HG03039 (cell line): ENCODE data around the gene OGDH.

ENCODE experiments used
- ATAC-seq: cut with Tn5 transposase; IDR thresholded peaks from one replicate; pipeline ENCODE4 v1.9.1; 2021; ENCODE audit warnings: mild to moderate bottlenecking, moderate library complexity; ENCODE audit not compliant: unreplicated experiment

The OGDH gene

DNA sequence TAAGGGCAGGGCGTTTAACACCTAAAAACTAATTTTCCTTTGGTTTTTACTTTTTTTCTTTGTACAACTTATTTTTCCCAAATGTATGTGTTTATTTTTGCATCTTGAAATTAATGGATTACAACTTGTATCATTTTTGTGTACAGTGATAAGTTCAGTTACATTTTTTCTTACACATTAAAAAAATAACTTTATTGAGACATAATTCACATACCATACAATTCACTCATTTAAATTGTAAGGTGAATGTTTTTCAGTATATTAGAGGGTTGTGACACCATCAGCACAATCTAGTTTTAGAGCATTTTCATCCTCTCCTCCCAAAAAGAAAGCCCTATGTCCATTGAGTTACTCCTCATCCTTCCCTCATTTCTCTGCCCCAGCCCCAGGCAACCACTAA lies 11.6 kb downstream of the OGDH start:
- no peak for ATAC-seq

DNA sequence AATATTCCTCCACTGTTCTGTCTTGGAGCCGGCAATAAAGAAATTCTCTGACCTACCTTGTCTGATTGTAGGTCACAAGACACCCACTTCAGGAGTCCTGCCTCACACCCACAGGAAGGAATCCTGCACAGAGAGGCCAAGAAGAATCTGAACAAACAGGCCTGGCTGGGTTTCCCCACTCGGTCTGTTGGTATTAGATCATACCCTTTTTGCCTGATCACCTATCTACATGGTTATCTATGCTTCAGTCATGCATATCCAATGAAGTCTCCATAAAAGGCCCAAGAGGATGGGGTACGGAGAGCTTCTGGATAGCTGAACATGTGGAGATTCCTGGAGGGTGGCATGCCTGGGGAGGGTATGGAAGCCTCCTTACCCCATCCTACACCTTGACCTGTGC lies 12.3 kb downstream of the OGDH start:
- ATAC-seq, result no peak

DNA sequence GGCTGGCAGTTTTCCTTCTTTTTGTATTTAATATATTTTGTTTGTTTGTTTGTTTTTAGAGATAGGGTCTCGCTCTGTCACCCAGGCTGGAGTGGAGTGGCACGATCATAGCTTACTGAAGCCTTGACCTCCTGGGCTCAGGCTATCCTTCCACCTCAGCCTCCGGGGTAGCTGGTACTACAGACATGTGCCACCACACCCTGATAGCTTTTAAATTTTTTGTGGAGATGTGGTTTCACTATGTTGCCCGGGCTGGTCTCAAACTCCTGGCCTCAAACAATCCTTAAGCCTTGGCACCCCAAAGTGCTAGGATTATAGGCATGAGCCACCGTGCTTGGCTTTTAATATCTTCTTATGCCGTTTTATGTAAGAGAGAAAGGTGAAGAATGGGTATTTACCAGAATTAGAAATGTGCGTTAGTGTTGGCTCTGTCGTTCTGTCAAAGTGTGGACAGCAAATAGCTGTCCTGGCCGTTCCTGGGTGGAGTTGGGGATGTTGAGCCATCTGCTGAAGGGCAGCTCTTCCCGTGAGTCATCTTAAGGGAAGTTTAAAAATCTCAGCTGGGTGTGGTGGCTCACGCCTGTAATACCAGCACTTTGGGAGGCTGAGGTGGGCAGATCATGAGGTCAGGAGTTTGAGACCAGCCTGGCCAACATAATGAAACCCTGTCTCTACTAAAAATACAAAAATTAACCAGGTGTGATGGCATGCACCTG lies 14.8 kb downstream of the OGDH start:
- ATAC-seq, result no peak

DNA sequence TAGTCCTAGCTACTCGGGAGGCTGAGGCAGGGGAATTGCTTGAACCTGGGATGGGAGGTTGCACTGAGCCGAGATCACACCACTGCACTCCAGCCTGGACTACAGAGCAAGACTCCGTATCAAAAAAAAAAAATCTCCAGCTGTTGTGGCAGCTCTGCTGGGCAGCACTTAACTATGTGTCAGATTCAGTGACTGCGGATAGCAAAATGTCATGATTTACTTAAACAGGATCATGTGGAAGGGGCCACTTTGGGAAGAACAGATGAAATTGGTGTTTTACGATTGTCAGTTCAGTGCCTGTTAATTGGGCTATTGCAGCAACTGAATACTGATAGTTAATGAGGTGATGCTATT lies 15.3 kb downstream of the OGDH start:
- ATAC-seq, result no peak

DNA sequence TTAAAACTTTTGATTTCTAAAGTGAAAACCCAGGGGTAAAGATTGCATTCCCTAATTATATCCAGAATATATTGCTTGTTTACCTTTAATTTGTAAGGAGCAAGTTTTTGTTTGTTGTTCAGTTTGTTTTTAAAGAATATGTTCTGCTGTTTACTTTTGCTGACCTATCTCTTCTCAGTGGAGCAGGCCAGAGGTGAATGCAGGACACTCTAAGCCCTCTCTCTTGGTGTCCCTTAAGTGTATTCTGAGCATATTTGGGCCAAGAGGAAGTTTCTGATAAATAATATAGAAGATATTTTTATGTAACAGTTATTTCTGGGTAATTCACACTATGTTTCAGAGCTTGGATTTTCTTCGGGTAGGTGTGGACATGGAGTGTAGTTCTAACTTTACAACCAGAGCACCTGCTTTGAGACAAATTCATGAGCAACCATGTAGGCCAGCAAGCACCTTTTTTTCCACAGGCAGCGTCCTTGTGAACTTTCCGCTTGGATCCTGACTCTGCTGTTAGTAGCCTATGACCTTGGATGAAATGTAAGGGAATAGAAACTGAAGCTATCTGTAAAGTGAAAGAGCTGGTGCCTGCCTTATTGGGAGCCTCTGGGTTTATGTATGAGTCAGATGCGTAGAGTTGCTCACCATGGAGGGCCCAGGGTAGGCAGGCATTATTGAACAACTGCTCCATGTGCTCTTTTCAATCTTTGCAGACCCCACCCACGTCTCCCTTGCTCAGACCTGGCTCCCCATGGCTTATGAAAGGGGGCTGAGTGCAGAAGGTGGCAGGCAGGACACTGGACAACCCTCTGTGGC lies 16.1 kb downstream of the OGDH start:
- ATAC-seq, result peak; percentile 54

DNA sequence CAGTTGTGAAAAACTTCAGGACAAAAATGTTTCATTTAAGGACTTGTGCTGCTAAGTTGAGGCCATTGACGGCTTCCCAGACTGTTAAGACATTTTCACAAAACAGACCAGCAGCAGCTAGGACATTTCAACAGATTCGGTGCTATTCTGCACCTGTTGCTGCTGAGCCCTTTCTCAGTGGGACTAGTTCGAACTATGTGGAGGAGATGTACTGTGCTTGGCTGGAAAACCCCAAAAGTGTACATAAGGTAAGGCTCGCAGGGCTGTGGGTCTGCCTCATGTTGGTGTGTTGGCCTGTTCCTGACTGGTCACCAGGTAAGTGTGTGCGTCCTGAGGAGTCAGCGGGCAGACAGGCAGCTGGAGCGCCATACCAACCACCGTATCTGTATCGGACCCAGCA lies 17.9 kb downstream of the OGDH start:
- ATAC-seq, result no peak

DNA sequence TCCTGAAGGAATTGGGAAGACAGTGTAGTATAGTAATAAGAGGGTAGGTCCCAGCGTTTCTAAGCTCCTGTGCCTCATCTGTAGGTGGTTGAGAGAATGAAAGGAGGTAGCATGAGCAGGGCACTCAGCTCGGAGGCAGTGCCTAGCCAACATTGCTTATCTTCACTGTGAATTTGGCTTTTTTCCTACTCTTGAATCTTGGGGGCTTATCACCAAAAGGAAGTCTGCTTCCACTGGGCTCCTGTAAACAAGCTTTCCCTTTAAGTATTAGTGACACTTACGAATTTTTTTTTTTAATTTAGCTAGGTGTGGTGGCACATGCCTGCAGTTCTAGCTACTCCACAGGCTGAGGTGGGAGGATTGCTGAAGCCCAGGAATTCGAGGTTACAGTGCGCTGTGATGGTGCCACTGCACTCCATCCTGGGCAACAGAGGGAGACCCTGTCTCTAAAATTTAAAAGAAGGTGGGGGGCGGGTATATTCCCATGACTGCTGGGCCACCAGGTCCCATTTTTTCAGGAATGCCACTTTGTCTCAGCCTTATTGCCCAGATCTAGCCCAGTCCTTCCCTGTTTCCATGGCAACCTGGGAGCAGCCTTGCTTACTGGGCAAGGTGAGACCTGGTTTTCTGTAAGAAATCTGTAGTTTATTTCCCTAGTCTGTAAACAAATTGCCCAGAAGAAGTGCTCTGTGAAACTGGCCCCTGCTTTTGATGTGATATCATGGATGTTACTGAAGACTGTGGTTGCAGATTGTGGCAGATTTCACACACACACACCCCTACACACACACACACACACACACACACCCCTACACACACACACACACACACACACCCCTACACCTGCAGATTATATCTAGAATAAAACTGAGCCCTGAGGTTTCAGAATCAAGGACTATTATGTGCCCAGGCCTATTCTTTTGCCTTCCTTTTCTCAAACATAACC lies 19.4 kb downstream of the OGDH start:
- no peak for ATAC-seq

DNA sequence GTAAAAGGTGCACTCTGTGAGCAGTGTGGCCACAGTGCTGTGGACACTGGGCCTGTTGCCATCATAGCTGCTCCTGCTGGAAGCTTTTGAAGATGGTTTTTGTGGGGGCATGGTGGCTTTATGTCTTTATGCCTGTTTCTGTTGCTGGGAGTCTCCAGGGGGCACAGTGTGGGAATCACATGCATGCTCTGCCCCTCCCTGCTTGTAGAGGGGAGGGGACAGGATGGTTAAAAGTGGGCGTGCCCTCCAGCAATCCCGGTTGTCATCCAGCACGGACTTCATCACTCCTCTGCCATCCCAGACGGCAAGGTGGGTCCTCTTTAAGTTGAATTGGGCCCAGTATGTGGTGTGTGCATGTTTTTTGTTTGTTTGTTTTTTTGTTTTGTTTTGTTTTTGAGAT lies 20.2 kb downstream of the OGDH start:
- no peak for ATAC-seq

DNA sequence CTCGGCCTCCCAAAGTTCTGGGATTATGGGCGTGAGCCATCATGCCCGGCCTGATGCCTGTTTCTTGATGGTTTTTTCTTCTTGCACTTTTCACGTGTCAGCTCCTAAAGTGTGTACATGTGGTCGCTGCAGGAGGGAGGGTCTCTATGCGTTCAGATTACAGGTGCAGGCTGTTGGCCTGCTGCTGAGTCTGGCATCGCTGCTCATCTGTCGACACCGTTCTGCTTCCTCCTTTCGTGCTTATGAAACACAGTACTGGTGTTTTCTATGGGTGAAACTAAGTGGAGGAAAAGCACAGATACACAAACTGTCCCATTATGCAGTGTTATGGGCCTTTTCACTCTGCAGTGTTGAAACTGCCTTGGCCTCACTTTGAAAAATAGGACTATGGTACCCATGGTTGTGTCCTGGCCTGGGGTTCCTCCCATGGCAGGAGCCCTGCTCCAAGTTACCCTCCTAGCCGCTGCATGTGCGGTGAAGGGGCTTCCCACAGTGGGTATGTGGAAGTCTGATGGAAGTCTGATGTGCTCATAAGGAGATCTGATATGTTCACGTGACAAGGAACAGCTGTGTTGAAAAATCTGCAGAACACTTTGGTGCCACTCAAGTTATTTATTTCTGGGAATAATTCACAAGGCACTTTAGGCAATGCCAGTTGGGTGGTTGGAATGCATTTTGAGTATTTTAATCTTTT lies 23.5 kb downstream of the OGDH start:
- no peak for ATAC-seq

DNA sequence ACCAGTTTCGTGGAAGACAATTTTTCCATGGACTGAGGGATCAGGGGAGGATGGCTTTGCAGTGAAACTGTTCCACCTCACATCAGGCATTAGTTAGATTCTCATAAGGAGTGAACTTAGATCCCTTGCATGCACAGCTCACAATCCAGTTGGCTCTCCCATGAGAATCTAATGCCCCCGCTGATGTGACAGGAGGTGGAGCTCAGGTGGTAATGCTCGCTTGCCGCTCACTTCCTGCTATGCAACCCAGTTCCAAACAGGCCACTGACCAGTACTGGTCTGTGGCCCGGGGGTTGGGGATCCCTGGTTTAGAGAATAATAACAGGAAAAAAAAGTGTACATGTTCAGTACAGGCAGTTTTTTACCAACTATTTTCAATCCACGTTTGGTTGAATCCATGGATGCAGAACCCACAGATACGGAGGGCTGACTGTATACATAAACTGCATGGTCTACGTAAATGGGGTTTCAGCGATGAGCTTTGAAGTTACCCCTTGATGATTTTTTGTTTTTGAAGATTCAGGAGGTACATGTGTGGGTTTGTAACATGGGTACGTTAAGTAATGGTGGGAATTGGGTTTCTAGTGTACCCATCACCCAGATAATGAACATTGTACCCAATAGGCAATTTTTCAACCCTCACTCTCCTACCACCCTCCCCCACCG lies 24.5 kb downstream of the OGDH start:
- no peak for ATAC-seq

DNA sequence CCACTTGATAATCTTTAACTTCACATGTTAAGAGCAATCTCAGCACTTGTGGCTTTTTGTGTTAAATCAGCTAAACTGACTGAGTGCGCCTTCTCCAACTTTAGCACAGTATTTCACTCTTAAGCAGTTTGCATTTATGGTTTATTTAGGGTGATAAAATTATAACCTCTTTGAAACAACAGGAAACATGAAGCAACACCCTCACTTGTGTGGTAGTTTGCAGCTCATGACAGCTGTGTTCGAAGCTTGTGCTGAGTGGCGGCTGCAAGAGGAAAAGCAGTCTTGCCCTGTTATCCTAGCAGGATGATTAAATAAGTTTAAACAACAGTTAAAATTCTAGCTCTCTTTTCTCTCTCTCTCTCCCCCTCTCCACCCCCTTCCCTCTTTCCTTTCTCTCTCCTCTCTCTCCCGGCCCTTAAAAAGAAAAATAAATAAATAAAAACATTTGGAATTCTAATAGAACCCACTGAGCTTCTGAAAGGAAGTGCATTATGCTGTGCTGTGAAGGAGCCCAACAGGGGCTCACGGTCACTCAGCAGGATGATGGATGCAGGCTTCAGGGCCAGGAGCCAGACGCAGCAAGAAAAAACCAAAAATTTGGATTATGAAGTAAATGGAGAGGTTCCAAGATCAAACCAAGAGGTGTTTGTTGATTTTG lies 25.2 kb downstream of the OGDH start:
- no peak for ATAC-seq

DNA sequence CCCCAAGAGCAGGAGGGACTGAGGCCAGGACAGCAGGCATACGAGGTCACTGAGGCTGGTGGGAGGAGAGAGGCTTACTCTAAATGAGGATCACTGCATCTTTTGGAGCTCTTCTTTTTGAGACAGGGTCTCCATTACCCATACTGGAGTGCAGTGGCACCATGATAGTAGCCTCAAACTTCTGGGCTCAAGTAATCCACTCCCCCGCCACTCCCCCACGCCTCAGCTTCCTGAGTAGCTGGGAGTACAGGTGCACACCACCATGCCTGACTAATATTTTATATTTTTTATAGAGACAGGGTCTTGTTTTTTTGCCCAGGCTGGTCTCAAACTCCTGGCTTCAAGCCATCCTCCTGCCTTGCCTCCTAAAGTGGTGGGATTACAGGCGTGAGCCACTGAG lies 25.8 kb downstream of the OGDH start:
- ATAC-seq, result no peak

DNA sequence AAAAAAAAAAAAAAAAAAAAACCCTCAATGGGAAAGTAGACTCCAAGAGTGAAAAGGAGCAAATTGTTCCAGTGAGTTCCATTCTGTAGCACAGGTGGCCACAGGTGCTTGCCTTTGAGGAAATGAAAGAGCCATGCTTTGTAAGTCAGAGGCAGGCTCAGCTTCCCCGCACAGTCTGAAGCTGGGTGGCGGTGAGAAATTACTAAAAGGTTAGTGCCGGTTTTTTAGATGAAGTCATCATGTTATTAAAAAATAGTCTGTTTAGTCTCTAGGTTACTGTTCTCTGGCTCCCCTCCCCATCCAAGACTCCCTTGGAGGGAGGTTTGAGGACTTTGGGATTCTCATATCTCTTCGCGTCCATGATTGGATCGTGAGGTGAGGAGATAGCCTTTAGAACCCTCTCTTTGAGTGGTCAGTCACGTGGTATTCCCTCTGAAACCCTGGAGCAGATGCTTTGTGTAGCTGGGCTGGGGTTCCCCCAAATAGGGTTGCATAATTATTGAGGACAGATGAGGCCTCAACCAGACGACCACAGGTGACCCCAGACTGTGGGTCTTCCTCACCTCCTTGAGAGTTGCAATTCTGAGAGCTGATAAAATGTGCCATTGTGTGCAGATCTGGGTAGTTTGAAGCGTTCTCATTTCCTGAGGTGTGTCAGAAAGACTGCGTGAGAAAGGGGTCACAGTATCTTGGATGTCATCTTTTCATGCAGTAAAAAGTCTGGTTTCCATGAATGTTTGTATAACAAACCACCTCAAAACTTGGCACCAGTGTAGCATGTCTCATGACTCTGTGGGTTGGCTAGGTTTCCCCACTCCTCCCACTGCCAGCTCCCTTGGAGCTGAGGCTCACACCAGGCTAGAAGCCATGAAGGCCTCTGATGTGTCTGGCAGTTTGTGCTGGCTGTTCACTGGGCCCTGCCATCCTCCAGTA lies 27.1 kb downstream of the OGDH start:
- ATAC-seq, result peak; percentile 43

DNA sequence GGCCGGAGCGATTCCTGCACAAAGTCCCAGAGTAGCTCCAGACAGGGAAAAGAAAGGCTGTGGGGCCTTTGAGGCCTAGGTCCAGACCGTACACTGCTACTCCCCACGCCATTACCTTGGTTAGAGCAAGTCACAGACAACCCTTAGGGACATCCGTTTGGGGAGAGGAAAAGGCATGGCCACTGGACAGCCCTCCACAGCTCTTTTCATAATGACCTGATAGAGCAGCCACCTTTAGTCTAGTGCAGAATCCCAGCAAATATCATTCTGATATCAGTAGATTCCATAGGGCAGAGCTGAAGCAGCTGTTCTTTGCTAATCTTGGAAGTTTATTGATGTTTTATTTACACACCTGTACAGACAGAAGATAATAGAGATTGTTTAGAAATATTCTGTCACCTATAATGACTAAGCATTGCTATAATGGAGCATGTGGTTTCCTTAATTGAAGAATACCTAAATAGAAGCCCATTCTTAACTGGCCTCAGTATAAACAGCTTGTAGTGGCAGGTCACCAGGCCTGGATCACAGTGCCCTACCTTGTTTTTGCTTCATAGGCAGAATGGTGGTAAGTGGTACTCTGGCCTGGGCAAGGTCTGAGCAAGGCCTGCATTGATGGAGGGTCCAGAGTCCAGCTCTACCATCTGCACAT lies 27.9 kb downstream of the OGDH start:
- ATAC-seq, result no peak

DNA sequence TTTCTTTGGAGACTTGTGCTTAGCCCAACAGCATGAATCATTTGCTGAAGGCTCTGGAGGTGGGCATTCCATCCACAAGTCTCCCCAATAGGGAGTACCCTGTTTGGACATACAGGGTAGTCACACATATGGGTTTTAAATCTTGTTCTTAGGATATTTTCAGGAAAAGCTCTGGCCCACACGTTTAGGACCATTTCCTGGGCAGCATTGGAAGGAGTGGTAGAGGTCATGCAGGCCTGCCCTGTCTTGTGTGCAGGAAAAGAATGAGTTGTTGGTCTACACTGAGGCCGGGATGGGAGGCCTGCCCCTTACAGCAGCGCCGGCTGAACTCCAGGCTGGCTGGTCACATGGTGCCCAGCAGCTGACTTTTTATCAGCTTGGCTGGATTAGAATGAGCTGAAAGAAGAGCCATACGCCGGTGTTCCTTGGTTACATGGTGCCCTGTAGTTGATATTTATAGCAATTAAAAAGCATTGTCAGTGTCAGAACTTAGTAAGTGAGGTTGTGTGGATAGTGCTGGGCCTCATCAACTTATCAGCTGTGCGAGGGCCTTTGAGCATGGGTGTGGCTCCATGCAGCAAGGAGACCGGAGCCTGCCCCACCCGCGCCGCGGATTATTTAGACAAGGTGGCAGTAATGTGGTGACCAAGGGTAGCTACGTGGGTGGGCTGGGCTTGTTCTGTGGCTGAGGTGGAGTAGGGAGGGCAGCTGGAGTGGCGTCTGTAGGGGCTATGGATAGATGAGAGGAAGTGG lies 28.6 kb downstream of the OGDH start:
- ATAC-seq, result no peak

DNA sequence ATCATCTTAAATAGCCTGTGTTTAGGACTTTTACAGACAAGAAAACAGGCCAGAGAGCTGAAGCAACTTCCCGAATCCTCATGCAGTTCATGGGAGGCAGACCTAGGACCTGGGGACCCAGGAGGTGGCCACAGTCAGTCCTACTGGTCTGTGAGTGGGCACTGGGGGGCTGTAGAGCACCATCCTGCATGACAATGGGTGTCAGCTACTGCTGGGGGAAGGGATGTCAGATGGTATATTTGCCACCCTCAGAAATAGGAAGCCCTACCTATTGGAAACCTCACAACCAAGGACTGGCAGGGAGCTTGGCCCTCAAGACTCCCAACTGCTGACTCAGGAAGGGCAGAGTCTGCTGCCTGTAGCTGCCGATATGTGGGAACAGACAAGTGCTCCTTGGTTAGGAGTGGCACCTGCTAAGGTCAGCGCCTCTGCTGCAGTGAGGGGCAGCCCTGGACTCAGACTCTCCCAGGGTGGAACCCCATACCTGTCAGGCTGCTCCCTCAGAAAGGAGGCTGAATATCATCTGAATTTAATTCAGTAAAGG lies 29.7 kb downstream of the OGDH start:
- no peak for ATAC-seq

DNA sequence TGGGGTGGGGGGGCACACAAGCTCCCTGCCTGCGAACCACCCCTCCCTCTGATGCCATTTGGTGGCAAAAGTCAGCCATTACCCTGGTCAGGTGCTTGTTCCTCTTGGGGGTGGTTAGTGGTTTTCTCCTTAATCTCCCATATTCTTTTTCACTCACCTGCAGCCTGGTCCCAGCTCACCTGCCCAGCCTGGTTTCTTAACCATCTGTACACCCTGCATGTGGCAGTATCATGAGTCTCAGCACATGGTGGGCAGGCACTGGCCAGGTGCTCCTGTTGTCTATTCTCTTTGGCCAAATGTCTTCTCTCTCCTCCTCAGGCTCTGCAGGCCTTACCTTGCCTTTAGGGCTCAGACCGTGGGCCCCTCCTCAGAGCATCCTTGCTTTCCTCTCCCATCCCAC lies 30.5 kb downstream of the OGDH start:
- ATAC-seq, result no peak
